Measurements from ENCODE around the gene ITPA. TPM values are rescaled to one million over a fixed set of nuclear protein-coding genes. Genes with fewer than 3 reads are reported as not detected.

The ITPA gene
- total and polyA plus RNA-seq, 2 of the 8 experiments (the other 6 are each of a cell fraction or from before 2014, with no cell fraction given): 88.2 to 94.0 TPM

DNA sequence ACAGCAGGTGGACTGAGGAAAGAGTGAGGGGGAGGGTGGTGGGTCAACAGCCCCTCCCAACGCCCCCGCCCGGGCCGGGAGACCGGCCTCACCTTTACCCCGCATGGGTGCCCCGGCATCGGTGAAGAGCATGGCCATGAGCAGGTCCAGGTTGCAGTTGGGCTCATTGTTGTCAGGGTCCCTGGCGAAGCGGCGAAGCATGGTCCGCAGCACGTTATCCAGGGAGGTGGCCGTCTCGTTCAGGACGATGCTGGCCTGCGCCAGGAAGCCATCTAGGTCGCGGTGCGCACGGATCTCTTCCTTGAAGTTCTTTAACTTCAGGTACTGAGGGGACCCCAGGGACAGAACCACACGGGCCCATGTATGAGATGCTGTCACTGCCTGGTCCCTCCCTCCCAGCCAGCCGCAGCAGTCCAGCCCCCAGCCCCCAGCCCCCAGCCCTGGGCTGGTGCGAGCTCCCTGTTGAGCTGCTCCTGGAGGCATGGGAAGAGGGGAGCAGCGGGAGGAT is 24.7 kb downstream of the ITPA start:
- POLR2A ChIA-PET (ENCODE audit: partially characterized antibody): no interaction called here

More for the DNA sequence above, 24.7 kb downstream of the ITPA start:
- Histone ChIP-seq H3K14ac (ENCODE audit: insufficient read length) (no peak overlapping the region), H3K56ac (replicated peaks; ENCODE audit: insufficient read length, low read depth, low read length) (no peak overlapping the region), H3K23me2 (ENCODE audit: low read depth, low read length) (peaks cover 6% of the 10 kb centered on the region; the same call in 1 of the 2 replicates), H2BK20ac (ENCODE audit: low read length) (no peak overlapping the region), H4K8ac (ENCODE audit: extremely low read depth, insufficient read depth, low read length) (no peak overlapping the region), H3K27me3 (replicated peaks in 1 of 4; ENCODE audit: control insufficient read depth in 3 of 4, extremely low read depth in 1 of 4, insufficient read depth in 3 of 4, low read length in 3 of 4) (peaks cover 6 to 22% (median 18%) of the 10 kb centered on the region in 4 experiments), H3K18ac (ENCODE audit: extremely low read depth, low read length) (no peak overlapping the region), H2BK5ac (ENCODE audit: low read depth, low read length) (no peak overlapping the region), H4K20me1 (replicated peaks in 1 of 2; ENCODE audit: control insufficient read depth in 1 of 2, insufficient read depth in 2 of 2, low read length in 2 of 2) (peaks cover 0 to 3% of the 10 kb centered on the region in 2 experiments), H2BK15ac (ENCODE audit: low read length) (no peak overlapping the region), H3K9me3 (ENCODE audit: insufficient read depth in 2 of 2, low read depth in 1 of 2, low read length in 1 of 2) (no peaks in the 10 kb centered on the region), H3K79me2 (ENCODE audit: control insufficient read depth in 1 of 2, insufficient read depth in 2 of 2, low read length in 2 of 2) (no peaks in the 10 kb centered on the region), H2AFZ (ENCODE audit: low read length) (no peak overlapping the region), H4K5ac (ENCODE audit: insufficient read length, low read depth, low read length) (no peak overlapping the region), H2BK120ac (replicated peaks; ENCODE audit: low read depth, low read length) (no peak overlapping the region), H3K23ac (ENCODE audit: insufficient read length) (no peak overlapping the region), H2BK12ac (ENCODE audit: low read depth, low read length) (no peak overlapping the region), H3K4me3 (ENCODE audit: extremely low read depth in 1 of 4, insufficient read depth in 2 of 4, low read depth in 3 of 4, low read length in 4 of 4) (no peak overlapping the region), H3K9ac (replicated peaks in 1 of 4; ENCODE audit: extremely low read depth in 1 of 4, low read depth in 3 of 4, low read length in 3 of 4) (no peak overlapping the region), H3K79me1 (ENCODE audit: low read depth, low read length) (no peaks in the 10 kb centered on the region), H3K4ac (replicated peaks; ENCODE audit: insufficient read length, low read depth, low read length) (no peak overlapping the region), H3K36me3 (ENCODE audit: control insufficient read depth in 2 of 4, insufficient read depth in 4 of 4, low read length in 3 of 4) (peaks cover 0 to 8% (median under 1%) of the 10 kb centered on the region in 4 experiments; a peak in 2 of 8 replicates), H2AK5ac (ENCODE audit: low read depth, low read length) (no peak overlapping the region), H3K27ac (ENCODE audit: low read depth, low read length) (no peak overlapping the region), H3K4me2 (ENCODE audit: insufficient read depth in 1 of 2, low read depth in 2 of 2, low read length in 2 of 2) (no peak overlapping the region), H3K4me1 (replicated peaks in 1 of 4; ENCODE audit: control insufficient read depth in 3 of 4, insufficient read depth in 4 of 4, low read length in 3 of 4) (peaks cover 0 to 9% (median 4%) of the 10 kb centered on the region in 4 experiments; a peak in 5 of 7 replicates), H4K91ac (replicated peaks; ENCODE audit: insufficient read length, low read length) (no peak overlapping the region)
- TF ChIP-seq TBP (IDR thresholded peaks at IDR 0.05; ENCODE audit: low read depth, low read length): no peak
- no peak for TF ChIP-seq POU5F1 (IDR thresholded peaks at IDR 0.05; ENCODE audit: low read depth, low read length)
- 96% methylated on average over 20 of the region's 25 CpGs; no CpG with 5 or more reads in 1 of the 2 experiments for WGBS, 2 experiments (ENCODE audit: extremely low coverage in 1 of 2, insufficient coverage in 1 of 2, insufficient read length in 1 of 2, insufficient replicate concordance in 2 of 2, low coverage in 1 of 2, low lambda C conversion rate in 2 of 2, missing lambda C conversion rate in 1 of 2)
- CTCF ChIA-PET (ENCODE audit: partially characterized antibody): interaction anchor here (2.0 kb wide), 1 partner anchor 16 kb away, joined by 5 read pairs; no protein-coding TSS in a partner anchor
- no peak for FAIRE-seq
- DNase-seq (ENCODE audit: low read depth in 1 of 2, low spot score in 2 of 2): no peak
